HG03196 (cell line): ENCODE results near the gene ANKRD39.
"Not testable (repeated sequence)": the region's sequence is repeated elsewhere in the genome, so short reads cannot be mapped to it uniquely, and the experiment has no call there.

Experiments used
- ATAC-seq: cut with Tn5 transposase; IDR thresholded peaks from one replicate; pipeline ENCODE4 v1.9.1; 2021; ENCODE audit not compliant: unreplicated experiment

The ANKRD39 gene, protein sequence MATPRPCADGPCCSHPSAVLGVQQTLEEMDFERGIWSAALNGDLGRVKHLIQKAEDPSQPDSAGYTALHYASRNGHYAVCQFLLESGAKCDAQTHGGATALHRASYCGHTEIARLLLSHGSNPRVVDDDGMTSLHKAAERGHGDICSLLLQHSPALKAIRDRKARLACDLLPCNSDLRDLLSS

DNA sequence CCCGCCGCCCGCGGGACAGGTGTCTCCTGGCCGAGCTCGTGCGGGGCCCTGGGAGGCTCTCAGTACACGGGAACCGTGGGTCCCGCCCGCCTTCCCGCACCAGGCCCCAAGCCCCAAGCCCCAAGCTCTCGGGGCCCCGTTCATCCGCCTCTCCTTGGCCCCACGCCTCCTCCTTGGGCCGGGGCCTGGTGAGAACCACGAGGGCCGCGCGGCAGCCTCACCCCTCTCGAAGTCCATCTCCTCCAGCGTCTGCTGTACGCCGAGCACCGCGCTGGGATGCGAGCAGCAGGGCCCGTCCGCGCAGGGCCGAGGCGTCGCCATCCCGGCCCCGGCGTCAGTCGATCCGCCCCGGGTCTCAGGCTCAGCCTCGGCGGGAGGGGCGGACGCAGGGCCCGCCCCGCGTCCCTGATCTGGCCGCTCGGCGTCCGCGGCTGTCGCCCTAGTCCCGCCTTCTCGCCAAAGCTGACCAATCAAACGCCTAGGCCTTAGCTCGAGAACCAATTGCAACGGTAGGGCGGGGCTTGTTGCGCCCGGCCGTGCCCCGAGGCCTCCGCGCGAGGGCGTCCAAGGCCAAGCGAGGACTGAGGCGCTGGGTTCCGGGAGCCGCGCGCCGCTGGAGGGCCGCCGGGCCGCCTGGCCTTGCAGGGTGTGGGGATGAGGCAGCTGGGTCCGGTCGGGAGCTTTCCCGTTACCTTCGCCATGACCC lies at the start of gene ANKRD39:
ANKRD39 (minus strand) TSS at position 350 of the 706 bp plus-strand sequence; CDS start at position 321, 29 bp downstream.
- peak; percentile 88 for ATAC-seq

DNA sequence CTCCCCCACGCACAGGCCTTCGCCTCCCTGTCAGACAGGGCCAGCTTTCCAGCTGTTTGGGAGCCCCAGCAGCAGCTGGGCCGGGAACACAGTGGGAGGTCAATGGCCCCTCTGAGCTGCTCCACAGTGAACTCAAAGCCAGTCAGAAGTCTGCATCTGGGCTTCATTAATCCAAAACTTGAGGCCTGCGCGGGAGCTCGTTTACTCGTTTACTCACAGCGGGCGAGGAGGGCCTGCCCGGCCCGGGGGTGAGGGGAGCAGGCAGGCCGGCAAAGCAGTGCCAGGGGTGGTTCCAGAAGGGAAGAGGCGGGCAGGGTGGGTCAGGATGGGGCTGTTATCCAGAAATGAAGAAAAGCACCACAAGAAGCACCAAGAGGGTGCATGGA lies 48.9 kb upstream of the ANKRD39 start:
- no peak for ATAC-seq

DNA sequence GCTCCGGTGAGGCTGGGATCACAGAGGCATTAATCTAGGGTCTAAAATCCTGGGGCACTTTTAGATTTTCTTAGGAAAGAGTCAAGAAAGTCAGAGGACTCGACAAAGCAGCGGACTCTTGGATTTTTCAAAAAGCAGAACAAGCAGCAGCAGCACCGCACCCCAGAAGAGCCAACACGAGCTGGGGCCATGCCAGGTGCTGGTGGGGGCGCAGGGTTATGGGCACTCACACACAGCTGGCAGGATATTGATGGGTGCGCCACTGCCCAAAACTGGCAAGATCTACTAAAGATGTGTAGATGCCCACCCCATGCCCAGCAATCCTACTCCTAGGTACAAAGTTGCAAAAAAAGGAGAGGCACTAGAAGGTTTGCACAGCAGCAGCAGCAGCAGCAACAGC lies 46.0 kb upstream of the ANKRD39 start:
- no peak for ATAC-seq

DNA sequence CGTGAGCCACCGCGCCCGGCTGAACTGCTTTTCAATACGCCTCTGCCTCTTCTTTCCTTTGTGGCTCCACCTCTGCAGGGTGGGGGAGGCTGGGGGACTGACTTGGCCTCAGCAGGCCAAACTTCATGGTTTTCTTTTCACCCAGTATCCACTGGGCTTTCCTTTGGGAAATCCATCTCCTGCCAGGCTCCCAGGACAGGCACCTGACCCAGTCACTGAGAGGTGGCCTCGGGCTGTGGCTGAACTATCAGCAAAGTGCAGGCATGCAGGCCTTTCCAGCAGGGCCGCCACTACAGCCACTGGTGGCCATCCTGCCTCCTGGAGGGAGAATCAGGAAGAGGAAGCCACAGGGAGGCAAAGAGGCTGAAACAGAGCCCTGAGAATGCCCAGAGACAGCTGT lies 45.5 kb upstream of the ANKRD39 start:
- no peak for ATAC-seq

DNA sequence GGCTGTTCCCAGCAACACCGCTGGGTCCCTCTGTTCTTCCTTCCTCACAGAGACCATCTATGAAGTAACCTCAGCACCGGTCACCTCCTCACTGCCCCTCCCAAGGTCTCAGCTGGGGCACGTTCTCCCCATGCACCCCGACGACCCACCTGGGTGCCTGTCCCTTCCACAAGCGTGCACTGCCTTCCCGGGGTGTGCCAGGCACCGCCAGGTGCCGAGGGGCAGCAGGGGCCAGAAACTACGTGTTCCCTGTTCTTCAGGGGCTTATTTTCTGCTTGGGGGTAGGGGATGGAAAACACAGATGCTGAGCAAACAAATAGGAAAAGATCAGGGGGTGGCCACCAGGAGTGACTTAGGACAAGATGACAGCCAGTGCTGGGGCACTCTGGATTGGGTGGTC lies 42.4 kb upstream of the ANKRD39 start:
- no peak for ATAC-seq

DNA sequence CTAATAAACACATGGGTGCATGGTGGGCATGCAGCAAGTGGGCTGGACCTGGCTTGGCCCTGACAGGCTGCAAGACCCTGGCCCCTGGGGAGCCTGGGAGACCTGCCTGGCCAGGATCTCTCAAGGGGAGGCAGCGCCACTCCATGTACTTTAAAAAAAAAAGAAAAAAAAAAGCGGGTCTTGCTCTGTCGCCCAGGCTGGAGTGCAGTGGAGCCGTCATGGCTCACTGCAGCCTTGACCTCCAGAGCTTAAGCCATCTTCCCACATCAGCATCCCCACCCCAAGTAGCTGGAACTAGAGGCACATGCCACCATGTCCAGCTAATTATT lies 41.6 kb upstream of the ANKRD39 start:
- ATAC-seq: no peak

DNA sequence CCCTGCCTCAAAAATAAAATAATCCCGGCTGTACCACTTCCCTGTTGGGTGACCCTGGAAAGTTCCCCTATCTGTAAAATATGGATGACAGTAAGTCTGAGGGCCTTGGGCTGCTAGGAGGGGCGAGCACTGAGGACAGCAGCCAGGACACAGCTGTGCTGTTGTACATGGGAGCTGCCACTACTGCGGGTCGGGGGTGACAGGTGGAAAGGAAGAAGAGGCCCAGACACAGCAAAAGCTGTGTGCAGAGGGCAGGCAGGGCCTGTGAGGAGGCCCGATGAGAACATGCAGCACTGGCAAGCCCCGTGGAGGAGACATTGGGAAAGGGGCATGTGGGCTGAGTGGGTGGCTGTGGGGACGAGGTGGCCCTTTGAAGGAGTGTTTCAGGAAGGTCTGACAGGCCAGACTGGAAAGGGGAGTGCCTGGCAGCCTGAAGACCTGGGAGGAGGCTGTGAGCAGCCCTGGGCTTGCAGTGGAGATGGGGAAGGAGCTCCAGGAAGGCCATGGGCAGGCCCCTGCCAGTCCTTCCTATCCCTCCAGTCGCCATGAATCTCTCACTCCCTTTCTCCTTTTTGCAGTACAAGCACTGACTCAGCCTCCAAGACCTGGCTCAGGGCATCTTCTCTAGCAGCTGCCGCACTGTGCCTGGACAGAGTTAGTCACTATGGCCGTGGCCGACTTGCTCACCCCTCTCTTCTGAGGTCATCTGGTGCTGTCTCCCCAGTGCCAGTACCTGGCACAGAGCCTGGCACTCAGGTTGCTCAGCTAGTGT lies 41.0 kb upstream of the ANKRD39 start:
- ATAC-seq: no peak

DNA sequence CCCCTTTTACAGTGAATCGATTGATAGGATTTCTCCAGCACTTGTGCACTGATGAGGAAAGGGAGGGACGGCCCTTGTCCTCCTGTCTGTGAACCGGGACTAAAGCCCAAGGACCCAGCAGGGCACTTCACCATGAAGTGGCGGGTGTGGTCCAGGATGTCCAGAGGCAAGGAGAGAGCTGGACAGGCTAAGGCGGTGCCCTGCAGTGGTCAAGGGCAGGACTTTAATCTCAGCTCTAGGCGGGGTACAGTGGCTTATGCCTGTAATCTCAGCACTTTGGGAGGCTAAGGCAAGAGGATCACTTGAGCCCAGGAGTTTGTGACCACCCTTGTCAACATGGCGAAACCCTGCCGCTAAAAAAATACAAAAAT lies 40.3 kb upstream of the ANKRD39 start:
- no peak for ATAC-seq

DNA sequence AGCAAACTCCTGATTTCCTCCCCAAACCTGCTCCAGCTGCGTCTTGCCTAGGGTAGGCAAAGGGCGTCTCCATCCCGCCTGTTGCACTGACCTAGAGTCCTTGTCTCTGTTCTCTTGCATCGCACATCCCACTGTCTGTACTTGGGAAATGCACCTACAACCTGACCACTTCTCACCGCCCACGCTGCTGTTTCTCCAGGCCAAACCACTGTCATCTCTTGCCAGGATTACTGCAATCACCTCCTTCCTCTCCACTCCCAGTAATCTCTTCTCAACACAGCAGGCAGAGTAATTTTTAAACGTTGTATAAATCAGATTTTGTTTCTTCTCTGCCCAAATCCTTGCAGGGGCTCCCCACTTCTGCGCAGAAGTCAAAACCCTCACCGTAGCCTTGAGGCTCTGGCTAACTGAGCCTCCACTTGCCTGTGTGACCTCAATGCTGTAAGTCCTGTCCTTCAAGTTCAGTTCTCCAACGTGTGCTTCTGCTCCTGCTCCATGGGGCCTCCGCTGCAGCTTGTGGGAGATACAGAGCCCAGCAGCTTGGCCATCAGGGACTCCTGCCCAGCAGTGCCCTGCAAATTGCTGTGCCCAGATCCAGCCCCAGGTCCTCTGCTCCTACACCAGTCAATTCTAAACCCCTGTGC lies 39.8 kb upstream of the ANKRD39 start:
- no peak for ATAC-seq

DNA sequence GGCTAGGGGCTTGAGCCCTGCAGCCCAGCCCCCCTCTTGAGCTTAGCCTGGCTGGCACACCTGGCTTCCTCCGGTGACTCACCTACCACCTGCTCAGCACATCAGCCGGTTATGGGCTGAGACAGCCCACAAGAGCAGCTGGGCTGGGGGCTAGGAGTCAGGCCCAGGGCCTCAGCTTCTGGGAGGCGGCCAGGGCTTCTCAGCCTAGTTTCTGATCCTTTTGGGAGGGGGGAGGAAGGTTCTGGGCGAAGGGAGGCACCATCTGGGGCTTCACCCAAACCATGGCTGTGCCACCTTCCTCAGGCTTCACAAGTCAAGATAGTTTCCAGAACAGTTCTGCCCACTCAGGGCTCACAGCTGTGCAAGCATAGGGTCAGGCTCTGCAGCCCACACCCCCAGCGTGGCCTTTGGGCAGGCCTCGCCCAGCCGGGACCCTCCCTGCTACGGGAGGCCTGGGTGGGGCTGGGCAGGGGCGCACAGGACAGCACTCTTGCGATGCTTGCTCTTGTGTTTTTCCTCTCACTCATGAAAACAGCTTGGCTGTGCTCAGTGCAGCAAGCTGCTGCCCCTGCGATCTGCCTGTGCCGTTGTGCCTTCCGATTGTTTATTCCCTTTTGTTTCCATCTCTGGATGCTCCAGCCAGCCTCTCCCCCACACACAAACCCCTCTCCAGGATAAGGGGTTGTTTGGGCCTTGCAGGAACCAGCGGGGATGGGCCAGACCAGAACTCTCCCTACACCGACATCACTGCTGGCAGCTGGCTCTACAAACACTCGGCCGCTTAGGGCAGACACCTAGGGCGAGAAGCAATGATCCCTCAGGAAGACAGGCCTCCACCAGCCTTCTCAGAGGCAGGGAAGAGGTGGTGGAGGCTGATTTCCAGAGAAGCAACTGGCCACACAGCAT lies 38.2 kb upstream of the ANKRD39 start:
- no peak for ATAC-seq

DNA sequence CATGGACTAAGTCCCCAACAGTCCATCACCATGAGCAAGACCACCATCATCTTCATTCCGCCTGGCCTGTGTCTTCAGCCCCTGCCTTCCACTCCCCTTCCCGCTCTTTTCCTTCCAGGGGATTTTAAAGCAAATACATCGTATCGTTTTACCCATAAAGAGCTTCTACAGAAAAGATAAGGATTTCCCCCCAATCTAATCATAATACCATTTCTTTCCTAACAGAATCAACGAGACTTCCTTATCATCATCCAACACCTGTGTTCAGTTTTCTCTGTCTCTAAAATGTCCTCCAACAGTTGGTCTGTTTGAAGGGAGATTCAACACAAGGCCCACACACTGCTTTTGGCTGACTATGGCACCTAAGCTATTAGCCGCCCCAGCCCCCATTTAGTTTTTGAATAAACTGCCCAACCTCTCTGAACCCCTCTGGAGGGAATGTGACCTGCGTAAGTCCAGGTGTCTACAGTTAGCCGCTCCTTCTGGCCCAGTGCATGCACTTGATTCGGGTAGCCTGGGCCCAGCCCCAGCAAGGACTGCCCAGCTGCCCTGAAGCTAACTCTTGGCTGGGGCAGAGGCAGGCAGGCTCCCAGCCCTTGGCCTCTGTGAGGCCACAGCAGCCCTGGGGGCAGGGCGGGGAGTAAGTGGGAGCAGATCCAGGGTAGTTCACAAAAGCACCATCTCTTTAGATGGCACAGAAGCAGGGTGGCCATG lies 37.4 kb upstream of the ANKRD39 start:
- no peak for ATAC-seq

DNA sequence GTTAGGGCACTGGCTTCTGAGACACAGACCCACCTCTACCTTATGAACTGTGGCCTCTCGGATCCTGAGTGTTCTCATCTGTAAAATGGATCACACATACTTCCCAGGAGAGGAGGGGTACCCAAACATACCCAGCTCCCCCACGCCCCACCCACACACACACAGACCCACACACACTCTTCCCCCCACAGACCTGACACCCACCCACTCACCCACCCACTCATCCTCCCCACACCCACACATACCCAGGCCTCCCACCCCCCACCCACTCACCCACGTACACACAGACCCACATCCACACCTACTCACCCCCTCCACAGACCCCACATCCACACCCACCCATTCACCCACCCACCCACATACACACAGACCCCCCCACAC lies 36.3 kb upstream of the ANKRD39 start:
- ATAC-seq: no peak

DNA sequence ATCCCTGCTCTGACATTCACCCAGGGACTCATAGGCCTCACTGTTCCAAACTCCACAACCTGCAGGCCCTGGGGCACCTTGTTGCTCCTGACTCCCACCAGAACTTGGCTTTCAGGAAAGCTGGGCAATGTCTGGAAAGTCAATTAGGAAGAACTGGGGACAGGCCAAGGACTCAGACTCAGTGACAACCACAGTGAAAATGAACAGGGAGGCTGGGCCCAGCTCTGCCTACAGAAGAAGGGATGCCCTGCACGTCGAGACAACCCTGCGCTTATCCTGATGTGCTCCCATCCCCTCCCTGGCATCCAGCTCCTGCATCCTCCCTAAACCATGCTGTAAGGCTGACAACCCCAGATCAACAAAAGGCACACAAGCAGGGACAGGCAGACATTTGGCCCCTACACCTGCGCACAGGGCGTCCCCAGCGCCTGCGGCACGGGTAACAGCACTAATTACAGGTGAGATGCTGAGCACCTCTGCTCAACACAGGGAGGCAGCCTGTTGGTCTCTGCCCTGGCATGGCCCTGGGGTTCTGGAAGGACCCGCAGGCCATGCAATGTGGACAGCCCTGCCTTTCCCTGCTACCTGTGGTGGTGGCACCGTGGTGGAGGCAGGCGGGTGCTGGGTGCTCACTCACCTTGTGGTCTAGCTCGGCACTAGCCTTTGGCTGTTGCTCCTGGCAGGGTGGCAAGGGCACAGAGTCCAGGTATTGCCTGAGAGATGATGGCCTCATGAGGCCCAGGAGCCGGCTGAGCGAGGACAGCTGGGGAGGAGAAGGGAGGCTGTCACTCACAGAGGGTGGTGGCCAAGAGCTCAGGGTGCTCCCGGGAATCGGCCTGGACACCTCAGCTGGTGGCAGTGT lies 35.7 kb upstream of the ANKRD39 start:
- ATAC-seq: no peak

DNA sequence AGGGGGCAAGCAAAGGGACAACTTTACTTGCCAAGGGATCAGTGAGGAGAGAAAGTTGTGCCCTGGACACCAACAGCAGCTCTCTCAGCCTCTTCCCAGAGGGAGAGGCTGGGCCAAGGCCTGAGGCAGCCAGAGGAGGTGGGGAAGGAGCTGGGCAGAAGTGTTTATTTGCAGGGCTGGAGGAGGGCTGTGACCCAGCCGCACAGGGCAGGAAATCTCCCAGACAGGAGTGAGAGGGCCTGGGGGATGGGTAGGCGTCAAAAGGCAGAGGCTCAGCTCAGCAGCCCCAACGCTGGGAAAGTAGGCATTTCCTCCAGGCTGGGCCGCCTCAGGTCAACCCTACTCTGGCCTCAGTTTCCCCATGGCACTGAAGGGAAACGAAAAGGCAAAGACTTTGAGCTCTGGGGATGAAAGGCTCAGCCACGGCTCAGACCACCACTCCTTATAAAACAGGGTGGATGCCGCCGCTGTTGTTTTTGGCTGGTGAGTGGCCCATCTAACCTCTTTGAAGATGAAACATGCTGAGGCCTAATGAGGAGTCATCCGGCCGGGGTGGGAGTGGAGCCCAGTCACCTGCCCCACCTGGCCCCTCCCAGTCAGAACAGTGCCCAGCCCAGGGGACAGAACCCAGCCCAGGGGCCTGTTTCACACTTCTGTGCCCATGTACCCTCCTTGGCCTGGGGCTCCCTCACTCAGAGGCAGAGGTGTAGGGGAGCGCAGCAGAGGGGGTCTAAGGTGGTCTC lies 33.9 kb upstream of the ANKRD39 start:
- ATAC-seq: no peak

DNA sequence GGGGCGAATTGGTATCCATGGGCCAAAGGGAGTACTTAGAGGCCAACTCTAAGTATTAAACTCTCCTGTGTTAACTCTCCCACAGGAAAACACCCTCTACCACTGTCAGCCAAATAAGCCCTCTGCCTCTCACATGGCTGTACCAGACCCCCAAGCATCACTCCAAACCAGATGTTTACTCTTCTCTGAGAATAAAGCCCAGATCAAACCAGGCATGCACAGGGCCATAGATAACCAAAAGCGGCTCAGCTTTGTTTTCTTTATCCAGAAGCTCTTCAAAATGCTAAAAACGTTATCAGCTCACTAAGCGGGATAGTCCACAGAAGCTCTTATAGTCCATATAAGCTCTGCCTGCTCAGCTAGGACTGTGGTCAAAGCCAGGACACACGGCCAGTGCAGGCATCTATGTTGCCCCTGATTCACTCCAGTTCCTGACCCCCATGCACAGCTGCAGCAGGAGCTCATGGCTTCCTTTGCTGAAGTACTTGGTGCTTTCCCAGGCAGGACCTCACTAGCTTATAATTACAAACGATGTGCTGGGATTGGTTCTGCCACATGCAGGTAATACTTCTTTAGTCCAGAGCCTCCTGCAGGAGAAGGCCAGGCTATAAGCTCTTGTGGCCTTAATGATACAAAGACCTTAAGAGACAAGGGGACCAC lies 33.0 kb upstream of the ANKRD39 start:
- ATAC-seq: no peak

DNA sequence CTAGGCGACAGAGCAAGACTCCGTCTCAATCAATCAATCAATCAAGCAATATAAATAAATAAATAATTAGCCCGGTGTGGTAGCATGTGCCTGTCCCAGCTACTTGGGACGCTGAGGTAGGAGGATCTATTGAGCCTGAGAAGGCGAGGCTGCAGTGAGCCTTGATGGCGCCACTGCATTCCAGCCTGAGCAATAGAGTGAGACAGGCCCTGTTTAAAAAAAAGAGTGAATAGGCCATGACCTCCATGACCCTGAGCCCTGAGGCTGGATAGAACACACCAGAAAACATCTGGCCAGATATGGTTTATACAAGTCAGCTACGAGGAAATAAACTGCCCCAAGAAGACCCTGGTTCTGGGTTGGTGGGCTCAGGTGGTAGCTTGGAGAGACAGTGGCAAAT lies 32.4 kb upstream of the ANKRD39 start:
- ATAC-seq: no peak

DNA sequence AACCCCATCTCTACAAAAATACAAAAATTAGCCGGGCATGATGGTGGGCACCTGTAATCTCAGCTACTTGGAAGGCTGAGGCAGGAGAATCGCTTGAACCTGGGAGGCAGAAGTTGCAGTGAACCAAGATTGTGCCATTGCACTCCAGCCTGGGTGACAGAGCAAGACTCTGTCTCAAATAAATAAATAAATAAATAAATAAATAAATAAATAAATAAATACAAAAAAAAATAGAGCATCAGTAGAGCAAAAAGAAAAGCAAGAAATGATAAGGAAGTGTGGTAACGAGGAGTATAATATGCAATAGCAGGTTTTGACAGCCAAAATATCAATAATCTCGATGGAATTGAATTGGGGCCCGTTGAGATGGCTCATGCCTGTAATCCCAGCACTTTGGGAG lies 31.7 kb upstream of the ANKRD39 start:
- ATAC-seq: not testable (repeated sequence)
